GM18498 (cell line): ENCODE measurements around the gene ME1.
A peak's percentile ranks its signal among the peaks of the same experiment; 100 is the strongest.
"Not testable (repeated sequence)": the region's sequence is repeated elsewhere in the genome, so short reads cannot be mapped to it uniquely, and the experiment has no call there.

Experiments
- ATAC-seq: cut with Tn5 transposase; IDR thresholded peaks from one replicate; pipeline ENCODE4 v1.9.1; 2021; ENCODE audit warnings: mild to moderate bottlenecking, moderate library complexity; ENCODE audit not compliant: unreplicated experiment

The ME1 gene

GRCh38 chr6:83432636-83433035 is 1.8 kb upstream of the ME1 start:
- no peak for ATAC-seq

GRCh38 chr6:83431545-83432155 is 799 bp upstream of the ME1 start:
- ATAC-seq = no peak

- ATAC-seq = peak; percentile 12
Observed at GRCh38 chr6:83429857-83430610, 817 bp downstream of the ME1 start.

GRCh38 chr6:83429269-83429668 is 1.6 kb downstream of the ME1 start:
- ATAC-seq = no peak

GRCh38 chr6:83424392-83425018 is 6.3 kb downstream of the ME1 start:
- ATAC-seq = no peak

GRCh38 chr6:83417880-83418663 is 12.8 kb downstream of the ME1 start:
- no peak for ATAC-seq

GRCh38 chr6:83413068-83413467 is 17.8 kb downstream of the ME1 start:
- no peak for ATAC-seq

- no peak for ATAC-seq
Observed at GRCh38 chr6:83411731-83412130, 19.1 kb downstream of the ME1 start.

GRCh38 chr6:83403191-83403590 is 27.7 kb downstream of the ME1 start:
- ATAC-seq = no peak

GRCh38 chr6:83389606-83390005 is 41.2 kb downstream of the ME1 start:
- no peak for ATAC-seq

GRCh38 chr6:83385473-83385872 is 45.4 kb downstream of the ME1 start:
- no peak for ATAC-seq

- no peak for ATAC-seq
Observed at GRCh38 chr6:83384751-83385150, 46.1 kb downstream of the ME1 start.

GRCh38 chr6:83381949-83382348 is 48.9 kb downstream of the ME1 start:
- no peak for ATAC-seq

- no peak for ATAC-seq
Observed at GRCh38 chr6:83378621-83379388, 52.0 kb downstream of the ME1 start.

GRCh38 chr6:83371423-83371822 is 59.4 kb downstream of the ME1 start:
- ATAC-seq = no peak

GRCh38 chr6:83370567-83370966 is 60.3 kb downstream of the ME1 start:
- ATAC-seq = no peak

GRCh38 chr6:83369692-83370091 is 61.2 kb downstream of the ME1 start:
- no peak for ATAC-seq

- ATAC-seq = no peak
Observed at GRCh38 chr6:83368577-83368976, 62.3 kb downstream of the ME1 start.

GRCh38 chr6:83367104-83367503 is 63.7 kb downstream of the ME1 start:
- no peak for ATAC-seq

GRCh38 chr6:83365931-83366330 is 64.9 kb downstream of the ME1 start:
- no peak for ATAC-seq

GRCh38 chr6:83362349-83362748 is 68.5 kb downstream of the ME1 start:
- ATAC-seq = not testable (repeated sequence)
